ENCODE measurements around the gene LUC7L3.
"Not testable (repeated sequence)": the region's sequence is repeated elsewhere in the genome, so short reads cannot be mapped to it uniquely, and the experiment has no call there.

LUC7L3 gene

GRCh38 chr17:50677851-50678375 lies 41.5 kb upstream of the LUC7L3 start:
- no peak overlapping the region for H3K4me3 ChIP-seq (replicated peaks; ENCODE audit: low read depth, low read length)
- no peak for TF ChIP-seq CTCF (IDR thresholded peaks at IDR 0.05; ENCODE audit: low read length, missing control alignments)
- no peak for DNase-seq (ENCODE audit: low read depth)

GRCh38 chr17:50679008-50679544 lies 40.3 kb upstream of the LUC7L3 start:
- TF ChIP-seq CTCF (IDR thresholded peaks at IDR 0.05; ENCODE audit: low read length, missing control alignments), result no peak
- DNase-seq (ENCODE audit: low read depth), result no peak
- H3K4me3 ChIP-seq (replicated peaks; ENCODE audit: low read depth, low read length), result no peak overlapping the region

- no peak for DNase-seq (ENCODE audit: low read depth)
- H3K4me3 ChIP-seq (replicated peaks; ENCODE audit: low read depth, low read length), result no peak overlapping the region
- no peak for TF ChIP-seq CTCF (IDR thresholded peaks at IDR 0.05; ENCODE audit: low read length, missing control alignments)
These were observed 39.3 kb upstream of the LUC7L3 start for GRCh38 chr17:50680126-50680525.

GRCh38 chr17:50680543-50681262 lies 38.7 kb upstream of the LUC7L3 start:
- H3K4me3 ChIP-seq (replicated peaks; ENCODE audit: low read depth, low read length); DNase-seq (ENCODE audit: low read depth): not testable (repeated sequence)

- DNase-seq (ENCODE audit: low read depth), result peak; percentile 87
- peak; percentile 80 for TF ChIP-seq CTCF (IDR thresholded peaks at IDR 0.05; ENCODE audit: low read length, missing control alignments)
These were observed 37.9 kb upstream of the LUC7L3 start for GRCh38 chr17:50681263-50682200.

GRCh38 chr17:50682441-50682840 lies 37.0 kb upstream of the LUC7L3 start:
- TF ChIP-seq CTCF (IDR thresholded peaks at IDR 0.05; ENCODE audit: low read length, missing control alignments), result no peak
- no peak for DNase-seq (ENCODE audit: low read depth)
- H3K4me3 ChIP-seq (replicated peaks; ENCODE audit: low read depth, low read length), result no peak overlapping the region

More at GRCh38 chr17:50681263-50682200, 37.9 kb upstream of the LUC7L3 start:
- no peak overlapping the region for H3K4me3 ChIP-seq (replicated peaks; ENCODE audit: low read depth, low read length)

- no peak for TF ChIP-seq CTCF (IDR thresholded peaks at IDR 0.05; ENCODE audit: low read length, missing control alignments)
- DNase-seq (ENCODE audit: low read depth), result no peak
- H3K4me3 ChIP-seq (replicated peaks; ENCODE audit: low read depth, low read length), result no peak overlapping the region
These were observed 36.5 kb upstream of the LUC7L3 start for GRCh38 chr17:50682938-50683337.

All from fibroblast of pulmonary artery (primary cell).